ENCODE measurements around the gene STK24.

STK24 gene

DNA sequence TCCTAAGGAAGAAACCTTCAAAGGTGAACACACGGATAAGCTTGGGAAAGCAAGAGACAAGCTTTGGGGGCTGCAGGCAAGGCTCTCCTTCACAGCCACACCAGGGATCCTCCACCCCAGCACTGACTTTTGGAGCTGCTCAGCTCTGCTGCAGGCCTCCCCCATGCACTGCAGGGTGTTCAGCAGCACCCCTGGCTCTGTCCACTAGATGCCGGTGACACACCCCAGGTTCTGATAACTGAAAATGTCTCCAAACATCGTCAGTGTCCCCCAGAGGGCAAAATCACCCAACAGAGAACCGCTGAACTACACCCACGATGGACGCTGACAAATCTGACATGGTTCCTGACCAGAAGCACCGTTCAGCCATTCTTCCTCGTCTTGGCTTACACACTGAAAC, 90.5 kb downstream of the STK24 start:
- no peak for DNase-seq

DNA sequence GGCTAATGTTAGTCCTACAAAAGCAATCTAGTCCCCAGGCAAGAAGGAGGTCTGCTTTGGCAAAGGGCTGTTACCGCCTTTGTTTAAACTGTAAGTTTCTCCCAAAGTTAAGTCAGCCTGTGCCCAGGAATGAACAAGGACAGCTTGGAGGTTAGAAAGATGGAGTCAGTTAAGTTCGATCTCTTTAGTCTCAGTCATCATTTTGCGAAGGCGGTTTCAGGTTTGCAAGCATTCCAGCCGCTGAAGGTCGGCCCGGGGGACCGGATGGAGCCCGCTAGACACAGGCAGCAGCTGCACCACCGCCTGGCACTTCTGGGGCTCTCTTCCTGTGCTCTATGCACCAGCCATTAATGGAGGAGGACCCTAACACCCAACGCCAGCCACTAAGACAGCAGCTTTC, 91.3 kb downstream of the STK24 start:
- no peak for DNase-seq

DNA sequence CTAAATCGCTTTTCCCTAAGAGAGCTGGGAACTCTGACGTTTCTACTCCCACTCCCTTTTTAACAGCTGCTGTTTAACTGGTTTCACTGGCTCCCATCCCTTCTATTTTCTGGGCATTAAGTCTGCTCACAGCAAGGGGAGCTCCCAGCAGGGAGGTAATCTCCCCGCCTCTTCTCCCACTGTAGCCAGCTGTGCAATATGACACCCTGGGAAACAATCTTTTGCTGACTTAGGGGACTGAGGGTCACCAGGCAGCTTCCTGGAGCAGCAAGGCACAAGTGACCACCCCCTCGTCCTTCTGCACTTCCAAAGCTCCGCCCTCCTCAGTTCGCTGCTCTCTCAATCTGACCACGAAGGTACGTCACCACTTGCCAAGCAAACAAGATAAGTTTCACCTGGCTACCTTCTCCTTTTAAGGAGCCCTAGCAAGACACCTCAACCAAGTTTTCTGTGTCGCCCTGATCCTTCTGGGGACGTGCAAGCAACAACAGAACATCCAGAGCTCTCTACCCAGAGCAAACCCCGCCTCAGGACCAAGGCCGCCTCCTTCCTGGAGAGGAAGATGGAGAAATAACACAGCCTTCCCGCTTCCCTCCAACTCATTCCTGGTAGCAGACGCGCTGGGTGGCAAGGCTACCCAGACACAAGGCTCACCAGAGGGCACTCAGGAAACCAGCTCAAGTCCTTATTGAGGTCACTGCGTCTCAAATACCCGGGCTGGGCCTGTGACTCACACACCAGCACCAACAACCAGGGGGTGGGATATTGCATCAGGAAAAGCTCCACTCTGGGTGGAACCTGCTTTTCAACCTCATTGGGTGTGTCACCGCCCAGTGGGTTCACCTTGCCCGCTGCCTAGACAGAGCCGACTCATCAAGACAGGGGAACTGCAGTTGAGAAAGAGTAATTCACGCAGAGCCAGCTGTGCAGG, 92.4 kb downstream of the STK24 start:
- DNase-seq: peak; percentile 70

DNA sequence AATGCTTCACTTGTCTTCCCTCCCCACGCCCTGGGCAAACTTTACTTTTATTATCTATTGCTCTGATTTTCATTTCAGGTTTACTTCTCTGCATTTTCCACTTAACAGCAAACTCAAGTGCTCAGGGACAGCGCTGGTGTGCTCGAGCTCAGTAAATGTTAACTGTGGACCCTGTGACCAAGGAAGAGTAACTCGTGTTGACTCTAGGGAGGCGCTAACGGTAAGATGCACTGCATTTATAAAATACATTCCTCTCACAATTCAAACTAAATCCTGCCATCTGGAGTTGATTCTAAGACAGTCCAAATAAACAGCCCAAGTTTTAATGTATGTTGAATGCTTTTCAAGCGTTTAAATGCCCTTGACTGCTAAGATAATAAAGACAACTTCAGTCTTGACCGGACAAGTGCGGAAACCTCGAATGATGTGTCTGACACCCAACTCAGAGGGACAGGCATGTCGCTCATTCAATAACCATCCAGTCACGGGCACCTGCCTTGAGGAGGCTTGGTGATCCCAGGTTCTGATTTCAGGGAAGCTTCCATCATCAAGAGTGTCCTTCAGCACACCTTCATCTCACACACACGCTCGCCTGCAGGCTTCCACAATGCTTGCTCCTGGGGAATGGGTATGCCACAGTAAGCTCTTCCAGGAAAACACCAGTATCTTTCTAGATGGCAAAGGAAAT, 93.2 kb downstream of the STK24 start:
- DNase-seq: no peak

DNA sequence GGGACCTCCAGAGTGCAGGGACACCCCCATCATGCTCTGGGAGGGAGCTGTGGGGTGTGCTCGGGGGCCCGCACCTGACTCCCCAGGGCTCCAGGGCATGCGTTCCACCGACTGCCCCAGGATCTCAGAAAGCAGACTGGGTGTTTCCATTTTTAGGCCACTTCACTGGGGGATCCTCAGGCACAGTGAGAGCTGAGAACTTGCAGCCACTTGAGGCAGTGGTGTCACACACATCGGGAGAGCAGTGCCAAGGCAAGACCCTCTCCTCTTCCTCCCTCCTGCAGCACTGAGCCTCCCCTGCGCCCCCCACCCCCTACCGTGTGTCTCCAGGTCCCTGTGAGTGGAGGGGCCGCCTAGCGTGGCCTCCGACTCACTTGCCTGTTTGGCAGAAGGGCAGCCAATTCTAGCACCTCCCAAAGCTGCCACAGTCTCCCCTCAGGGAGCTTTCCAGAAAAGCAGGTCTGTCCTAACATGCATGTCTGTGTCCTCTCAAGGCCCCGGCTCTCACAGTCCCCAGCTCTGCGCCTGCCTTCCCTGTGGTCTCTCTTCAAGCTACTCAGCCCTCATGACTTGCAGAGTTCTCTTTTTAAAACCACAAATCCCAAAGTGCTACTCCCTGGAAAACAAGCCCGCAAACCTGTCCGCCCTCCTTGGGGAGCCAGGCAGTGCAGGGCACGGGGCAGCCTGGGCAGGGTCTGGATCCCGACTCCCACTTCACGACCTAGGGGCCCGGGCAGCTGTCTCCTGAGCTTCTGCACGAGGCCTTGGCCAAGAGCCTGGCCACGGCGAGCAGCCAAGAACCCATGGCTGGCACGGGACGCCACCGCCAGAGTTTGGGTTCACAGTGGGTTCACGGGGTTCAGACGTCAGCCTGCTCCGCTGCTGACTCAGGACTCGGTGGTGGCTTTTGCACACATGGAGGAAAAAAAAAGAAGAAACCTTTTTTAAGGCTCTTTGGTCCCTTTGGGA, 94.1 kb downstream of the STK24 start:
- DNase-seq: peak; percentile 40

DNA sequence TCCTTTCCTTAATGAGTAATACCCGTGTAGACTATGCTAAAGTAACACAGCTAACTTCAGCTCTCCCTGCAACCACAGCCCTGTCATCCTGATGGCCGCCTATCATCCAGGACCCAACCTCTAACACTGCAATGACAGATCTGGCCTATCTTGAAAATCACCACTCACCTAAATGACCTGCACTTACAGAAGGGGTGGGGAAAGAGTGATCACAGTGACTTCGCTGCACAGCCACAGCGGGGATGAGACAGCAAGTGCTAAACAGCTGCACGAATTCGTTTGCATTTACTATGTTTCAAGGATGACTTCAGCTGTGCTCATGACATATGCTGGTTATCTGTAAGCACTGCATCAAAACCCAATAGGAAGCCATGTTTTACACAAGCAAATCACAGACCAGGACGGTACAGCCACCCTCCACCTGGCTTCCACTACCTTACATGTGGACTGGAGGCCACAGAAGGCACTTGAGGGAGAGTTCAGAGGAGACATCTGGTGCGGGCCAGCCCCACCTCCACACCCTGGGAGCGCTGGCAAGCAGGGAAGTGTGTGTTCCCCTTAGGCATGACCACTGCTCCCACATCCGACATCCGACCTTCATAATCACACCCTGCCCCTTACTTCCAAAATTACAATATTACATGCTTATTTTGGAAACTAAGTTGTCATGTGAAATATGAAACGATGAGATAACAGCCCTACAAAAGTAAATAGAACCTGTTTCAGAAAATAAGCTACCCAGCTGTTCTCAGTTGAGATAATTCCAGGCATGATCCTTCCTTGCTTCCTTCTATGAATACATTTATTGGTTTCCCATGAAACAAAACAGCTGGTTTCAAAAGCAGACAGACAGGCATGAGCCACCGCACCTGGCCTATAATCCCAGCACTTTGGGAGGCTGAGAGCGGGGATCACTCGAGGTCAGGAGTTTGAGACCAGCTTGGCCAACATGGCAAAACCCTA, 95.7 kb downstream of the STK24 start:
- DNase-seq: no peak

DNA sequence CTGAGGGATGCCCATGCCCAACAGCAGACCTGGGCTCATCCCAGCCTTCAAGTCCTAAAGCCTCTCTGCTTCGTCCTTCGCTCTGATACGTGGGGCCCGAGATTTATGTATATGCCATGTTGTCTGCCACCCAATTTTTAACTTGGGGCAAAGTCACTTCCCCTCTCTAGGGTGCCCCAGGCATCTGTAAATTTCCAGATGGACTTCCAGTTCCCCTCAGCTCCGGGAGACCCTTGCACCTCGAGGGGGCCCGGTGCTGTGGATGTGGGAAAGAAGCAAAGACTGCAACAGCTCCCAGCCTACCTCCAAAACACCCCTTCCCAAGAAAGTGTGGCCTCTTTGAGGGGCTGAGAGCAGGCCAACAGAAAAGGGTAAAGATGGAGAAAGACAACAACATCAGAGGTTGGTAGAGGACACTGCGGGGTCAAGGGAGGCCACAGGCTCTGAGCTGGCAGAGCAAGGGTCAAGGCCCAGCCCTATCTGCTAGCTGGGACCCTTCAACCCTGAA, 97.4 kb downstream of the STK24 start:
- no peak for DNase-seq

DNA sequence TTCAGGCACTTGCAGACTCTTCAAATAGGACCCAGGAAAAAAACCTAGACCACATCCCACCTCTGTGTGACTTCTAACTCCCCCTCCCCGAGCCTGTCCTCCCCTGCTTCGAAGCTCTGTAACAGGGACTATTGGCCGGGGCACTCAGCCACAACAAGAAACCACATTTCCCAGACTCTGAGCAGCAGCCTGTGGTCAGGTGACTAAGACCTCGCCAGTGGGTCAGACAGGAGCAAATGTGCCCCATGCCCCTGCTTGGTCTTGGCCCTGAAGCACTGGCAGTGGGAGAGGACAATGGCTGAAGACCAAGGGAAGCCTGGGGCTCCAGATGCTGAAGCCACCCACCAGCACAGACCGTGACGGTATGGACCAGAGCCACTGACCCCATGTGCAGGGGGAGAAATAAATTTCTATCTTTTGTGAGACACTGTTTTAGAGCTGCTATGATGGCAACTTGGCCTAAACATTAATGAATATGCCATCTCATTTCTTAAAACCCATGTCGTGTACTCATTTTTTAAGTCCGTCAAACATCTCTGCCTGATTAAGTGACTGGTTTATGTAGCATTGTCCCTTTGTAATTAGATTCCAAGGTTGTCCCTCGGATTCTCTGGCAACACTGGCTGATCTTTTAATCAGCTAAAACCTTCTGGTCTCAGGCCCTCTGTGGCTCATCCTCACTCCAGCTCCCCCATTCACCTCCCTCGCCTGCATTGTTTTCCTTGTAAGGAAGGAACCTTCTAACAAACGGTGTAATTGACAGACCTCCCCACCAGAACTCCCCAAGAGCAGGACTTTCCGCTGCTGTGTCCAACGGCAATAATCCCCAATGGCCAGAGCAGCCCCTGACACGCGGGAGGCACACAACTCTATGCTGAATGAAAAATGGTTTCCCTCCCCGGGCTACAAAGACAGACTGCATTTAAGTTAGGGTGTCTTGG, 98.4 kb downstream of the STK24 start:
- peak; percentile 74 for DNase-seq

DNA sequence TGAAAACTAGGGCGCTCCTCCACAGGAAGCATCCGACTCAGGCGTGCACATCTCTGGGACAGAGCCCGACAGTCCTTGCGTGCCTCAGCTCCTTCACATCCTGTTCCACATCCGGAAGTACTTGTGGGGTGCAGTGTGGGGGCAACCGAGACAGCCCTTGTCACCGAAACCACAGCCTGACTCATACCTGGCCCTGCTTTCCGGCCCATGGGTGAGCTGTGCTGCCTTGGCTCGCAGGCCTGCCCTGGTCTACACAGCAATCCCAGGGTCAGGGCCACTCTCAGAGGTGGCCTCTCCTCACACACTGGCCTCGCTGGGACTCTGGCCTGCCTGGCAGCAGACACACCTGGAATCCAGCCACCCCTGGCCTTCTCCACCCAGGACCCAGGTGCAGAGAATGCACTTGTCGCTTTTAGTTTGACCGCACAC, 100.4 kb downstream of the STK24 start:
- peak; percentile 91 for DNase-seq

DNA sequence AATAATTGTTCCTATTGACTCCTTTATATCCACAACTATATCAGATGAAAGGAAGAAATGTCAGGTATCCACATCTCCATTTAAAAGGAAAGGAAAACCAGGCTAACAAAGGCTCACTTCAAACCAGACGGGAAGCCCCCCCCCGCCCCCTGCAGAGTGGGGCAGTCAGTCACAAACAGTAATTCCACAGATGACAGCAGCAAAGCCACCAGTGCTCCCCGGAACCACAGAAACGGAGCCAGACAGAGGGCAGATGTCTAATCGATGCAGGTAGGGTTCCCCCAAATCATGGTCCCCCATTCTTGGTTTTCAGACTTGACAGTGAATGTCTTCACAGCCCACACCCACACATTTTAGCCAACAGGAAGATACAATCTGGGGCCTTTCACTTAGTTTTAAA, 100.8 kb downstream of the STK24 start:
- DNase-seq: no peak

DNA sequence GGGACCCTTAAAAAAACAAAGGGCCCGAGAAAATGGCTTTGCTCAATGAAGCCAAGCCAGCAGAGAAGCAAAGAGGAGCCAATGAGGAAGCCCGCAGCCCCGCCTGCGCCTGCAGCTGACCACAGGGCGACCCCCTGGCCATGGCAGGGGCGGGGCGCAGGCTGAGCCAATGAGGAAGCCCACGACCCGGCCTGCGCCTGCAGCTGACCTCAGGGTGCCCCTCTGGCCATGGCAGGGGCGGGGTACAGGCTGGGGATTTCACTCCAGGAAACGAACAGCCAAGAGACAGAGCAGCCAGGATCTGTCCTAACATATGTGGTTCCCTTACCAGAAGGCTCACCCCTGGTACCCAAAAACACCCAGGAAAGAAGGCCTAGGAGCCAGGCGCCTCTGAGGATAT, 101.4 kb downstream of the STK24 start:
- no peak for DNase-seq

DNA sequence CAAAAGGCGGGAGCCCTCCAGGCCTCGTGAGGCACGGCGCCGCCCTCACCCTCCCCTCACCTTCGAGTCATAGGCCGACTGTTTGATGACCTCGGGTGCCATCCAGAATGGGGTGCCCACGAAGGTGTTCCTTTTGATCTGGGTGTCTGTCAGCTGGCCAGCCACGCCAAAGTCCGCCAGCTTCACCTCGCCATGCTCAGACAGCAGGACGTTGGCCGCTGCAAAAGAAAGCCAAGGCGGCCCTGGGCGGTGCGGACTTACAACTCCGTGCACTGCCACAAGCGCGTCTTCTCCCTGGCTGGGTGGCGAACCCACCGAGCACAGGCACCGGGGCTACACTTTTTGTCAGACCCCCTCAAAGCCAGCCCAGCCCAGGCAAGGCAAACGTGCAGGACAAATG, 102.1 kb downstream of the STK24 start:
- DNase-seq: no peak

DNA sequence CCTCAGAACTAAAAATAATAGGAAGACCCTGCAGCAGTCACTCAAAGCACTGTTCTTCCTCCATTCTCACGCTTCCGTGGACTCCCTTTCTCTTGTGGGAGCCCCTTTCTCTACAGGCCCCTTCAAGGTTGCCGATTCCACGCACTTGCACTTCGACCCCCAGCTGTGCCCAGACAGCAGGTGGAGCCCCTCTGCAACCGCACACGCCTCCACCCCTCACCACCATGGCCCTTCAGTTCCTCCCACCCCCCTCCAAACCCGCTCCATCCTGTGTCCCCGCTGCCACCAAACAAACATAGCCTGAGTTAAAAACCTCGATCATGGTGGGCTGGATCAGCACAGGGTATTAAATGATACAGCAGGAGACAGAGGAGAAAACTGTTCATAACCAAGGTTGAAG, 102.6 kb downstream of the STK24 start:
- no peak for DNase-seq

DNA sequence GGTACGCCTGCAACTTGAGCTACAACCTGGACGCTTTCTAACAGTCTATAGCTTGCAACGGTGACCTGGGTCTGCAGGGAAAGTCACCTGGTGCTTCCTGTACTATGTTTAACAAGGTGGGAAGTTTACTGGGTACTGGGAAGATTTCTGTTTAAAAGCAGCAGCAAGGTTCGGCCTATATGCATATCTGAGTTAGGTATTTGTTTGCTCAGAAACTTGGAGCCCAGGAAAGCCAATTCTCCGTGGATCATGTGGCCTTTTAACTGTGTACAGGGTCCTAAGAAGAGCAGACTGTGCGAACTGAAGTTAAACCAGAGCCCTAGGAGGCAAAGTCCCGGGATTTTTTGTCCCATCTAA, 103.1 kb downstream of the STK24 start:
- DNase-seq: no peak

DNA sequence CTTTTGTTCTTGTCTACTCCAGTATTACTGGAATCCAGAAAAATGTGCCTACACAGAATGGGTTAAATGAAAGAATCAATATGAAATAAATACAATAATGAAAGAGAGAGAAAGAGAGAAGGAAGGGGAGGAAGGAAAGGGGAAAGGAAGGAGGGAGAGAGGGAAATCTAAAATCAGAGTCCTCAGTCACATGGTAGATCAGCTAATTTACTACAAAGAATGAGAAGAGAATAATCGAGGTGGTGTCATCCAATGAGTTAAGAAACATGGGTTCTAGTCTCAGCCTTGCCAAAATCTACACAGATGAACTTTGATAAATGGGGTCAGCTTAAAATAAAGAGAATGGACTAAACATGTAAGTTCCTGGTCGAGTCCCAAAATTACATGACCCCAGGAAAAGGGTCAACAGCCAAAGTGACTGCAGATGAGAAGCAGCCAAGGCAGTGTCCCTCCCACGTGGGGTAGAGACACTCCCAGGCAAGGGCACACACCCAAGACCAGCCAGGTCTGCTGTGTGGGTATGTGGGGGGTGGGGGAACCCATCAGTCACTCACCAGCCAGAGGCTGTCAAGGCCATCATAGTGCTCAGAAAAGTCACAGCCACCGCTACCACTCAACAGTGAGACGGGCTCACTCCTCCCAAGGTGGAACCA, 103.6 kb downstream of the STK24 start:
- no peak for DNase-seq

DNA sequence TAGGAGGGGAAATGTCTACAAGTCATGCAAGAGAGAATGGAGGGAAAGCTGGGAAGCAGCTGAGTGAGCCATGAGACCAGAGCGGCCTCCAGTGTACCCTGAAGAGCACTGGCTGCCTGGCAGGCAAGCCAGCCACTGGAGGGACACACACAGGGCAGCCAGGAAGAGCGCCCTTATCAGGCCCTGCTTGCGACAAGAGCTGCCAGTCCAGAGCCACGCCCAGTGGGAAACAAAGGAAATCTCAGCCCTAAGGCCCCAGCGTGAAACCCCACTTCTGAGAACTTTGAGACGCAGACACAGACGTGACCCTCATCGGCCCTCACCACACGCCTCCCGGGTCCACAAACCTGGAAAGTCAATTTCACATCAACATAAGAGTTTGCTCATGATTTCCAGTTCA, 105.0 kb downstream of the STK24 start:
- DNase-seq: peak; percentile 54

DNA sequence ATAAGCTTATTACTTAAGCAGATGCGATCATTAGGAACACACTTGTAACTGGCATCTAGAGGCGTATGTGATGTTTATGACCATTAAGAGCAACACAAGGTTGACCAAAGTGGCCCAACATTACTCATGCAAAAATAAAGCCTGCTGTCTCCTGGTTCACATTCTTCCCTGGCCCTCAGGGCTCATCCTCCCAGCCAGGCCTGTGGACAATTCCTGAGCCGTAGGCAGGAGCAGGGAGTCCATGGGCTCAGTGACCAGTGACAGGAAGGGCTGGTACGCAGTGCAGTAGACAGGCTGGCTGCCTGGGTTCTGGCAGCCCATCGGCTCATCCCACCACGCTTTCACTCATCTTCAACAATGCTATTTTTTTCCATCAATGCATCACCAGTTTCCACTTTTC, 106.0 kb downstream of the STK24 start:
- no peak for DNase-seq

DNA sequence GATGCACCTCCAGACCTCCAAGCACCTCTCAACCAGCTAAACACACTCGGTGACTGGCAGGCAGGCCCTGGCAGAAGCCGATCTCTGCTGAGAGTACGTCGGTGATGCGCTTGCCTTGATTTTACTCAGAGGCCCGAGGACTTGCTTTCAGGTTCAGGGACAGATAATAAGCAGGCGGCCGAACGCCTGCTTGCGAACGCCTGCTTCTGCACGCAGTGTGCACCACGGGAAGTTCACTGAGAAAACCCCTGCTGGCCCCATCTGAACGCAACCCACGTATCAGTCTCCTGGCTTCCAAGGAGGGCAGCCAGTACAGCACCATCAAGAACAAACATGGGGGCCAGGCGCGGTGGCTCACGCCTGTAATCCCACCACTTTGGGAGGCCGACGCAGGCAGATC, 108.0 kb downstream of the STK24 start:
- DNase-seq: no peak

DNA sequence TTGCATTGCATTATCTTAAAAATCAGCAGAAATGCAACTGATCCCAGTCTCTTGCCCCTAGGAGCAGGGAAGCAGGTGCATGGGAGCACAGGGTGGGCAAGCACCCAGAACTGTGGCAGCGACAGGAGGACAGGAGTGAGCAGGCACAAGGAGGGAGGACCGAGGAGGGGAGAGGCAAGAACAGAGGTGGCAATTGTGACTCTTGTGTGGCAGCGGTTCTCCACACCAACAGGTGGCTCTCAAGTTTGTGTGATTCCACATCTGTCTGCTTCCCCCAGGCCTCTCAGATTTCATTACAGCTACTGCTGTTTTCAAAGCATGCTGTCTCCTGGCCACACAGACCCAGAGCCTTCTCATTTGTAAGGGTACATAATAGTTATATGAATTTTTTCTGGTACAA, 108.5 kb downstream of the STK24 start:
- DNase-seq: no peak

Data from hematopoietic multipotent progenitor cell treated with erythropoietin and hydrocortisone succinate and interleukin-3 and kit ligand, for 4 days (in vitro differentiated cells).